ENCODE measurements around the gene MYCBP2.

Gene MYCBP2

GRCh38 chr13:77002590-77003190 is 324.2 kb downstream of the MYCBP2 start:
- Histone ChIP-seq H3K9me3 (replicated peaks; ENCODE audit: insufficient read depth, low read length) (no peaks in the 10 kb centered on the region), H3K4me1 (ENCODE audit: low read length) (peaks cover 13% of the 10 kb centered on the region), H3F3A (ENCODE audit: insufficient read depth, low read length) (0 out of 2 replicates have a peak, but pooled peaks cover 9% of the 10 kb centered on the region), H3K36me3 (replicated peaks; ENCODE audit: insufficient read depth, low read length) (peaks cover 3% of the 10 kb centered on the region; the same call in 1 of the 2 replicates), H3K9me2 (replicated peaks; ENCODE audit: insufficient read depth, low read length) (no peaks in the 10 kb centered on the region), H3K27ac (ENCODE audit: low read length) (no peak overlapping the region), H4K20me1 (ENCODE audit: insufficient read depth, low read length) (no peaks in the 10 kb centered on the region), H3K79me2 (ENCODE audit: low read length) (peaks cover 20% of the 10 kb centered on the region), H3K4me2 (ENCODE audit: low read depth, low read length) (no peak overlapping the region), H3K4me3 (ENCODE audit: low read length) (no peak overlapping the region), H3K9ac (ENCODE audit: low read length) (no peak overlapping the region), H2AFZ (ENCODE audit: low read length) (no peak overlapping the region), H3K27me3 (replicated peaks; ENCODE audit: insufficient read depth, low read length) (no peaks in the 10 kb centered on the region)
- TF ChIP-seq EZH2phosphoT487 (IDR thresholded peaks at IDR 0.05; ENCODE audit: low read length) (no peak), EZH2 (optimal IDR thresholded peaks at IDR 0.05; ENCODE audit: low read depth, low read length) (no peak)
- TF ChIP-seq, protein P1, sequence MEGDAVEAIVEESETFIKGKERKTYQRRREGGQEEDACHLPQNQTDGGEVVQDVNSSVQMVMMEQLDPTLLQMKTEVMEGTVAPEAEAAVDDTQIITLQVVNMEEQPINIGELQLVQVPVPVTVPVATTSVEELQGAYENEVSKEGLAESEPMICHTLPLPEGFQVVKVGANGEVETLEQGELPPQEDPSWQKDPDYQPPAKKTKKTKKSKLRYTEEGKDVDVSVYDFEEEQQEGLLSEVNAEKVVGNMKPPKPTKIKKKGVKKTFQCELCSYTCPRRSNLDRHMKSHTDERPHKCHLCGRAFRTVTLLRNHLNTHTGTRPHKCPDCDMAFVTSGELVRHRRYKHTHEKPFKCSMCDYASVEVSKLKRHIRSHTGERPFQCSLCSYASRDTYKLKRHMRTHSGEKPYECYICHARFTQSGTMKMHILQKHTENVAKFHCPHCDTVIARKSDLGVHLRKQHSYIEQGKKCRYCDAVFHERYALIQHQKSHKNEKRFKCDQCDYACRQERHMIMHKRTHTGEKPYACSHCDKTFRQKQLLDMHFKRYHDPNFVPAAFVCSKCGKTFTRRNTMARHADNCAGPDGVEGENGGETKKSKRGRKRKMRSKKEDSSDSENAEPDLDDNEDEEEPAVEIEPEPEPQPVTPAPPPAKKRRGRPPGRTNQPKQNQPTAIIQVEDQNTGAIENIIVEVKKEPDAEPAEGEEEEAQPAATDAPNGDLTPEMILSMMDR (IDR thresholded peaks at IDR 0.05; ENCODE audit: low read length) = peak; percentile 68
- no peak for DNase-seq

DNA sequence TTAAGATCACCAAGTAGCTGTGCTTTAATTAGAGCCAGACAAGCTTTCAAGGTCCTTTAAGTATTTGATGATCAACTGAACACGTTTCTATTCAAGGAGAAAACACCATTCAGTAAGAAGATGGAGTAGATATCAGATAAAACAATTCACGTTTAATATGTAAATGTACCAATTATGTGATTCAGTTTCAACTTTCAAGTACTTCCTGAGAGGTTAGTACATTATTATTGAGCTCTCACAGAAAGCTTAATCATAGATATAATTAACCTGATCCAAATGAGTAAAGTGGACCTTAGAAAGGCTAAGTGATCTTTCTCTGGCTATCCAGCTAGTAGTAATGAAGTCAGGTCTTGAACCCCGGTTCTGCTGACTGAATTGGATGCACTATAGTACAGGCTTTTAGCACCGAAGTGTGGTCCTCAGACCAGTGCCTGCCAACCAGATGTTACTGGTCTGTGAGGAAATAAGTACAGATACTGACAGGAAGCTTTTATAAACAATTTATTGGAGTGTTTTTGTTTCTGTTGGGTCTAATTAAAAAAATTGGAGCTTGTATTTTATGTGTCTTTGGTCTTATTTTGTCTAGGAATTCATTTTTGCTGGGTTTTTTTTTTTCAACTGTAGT is 324.8 kb downstream of the MYCBP2 start:
- Histone ChIP-seq H3K4me2 (ENCODE audit: low read depth, low read length) (no peak overlapping the region), H3K36me3 (replicated peaks; ENCODE audit: insufficient read depth, low read length) (no peaks in the 10 kb centered on the region; the same call in 1 of the 2 replicates), H3K27me3 (replicated peaks; ENCODE audit: insufficient read depth, low read length) (no peaks in the 10 kb centered on the region), H3K9me2 (replicated peaks; ENCODE audit: insufficient read depth, low read length) (no peaks in the 10 kb centered on the region), H3K4me3 (ENCODE audit: low read length) (no peak overlapping the region), H3K27ac (ENCODE audit: low read length) (no peak overlapping the region), H4K20me1 (ENCODE audit: insufficient read depth, low read length) (no peaks in the 10 kb centered on the region), H3K9me3 (replicated peaks; ENCODE audit: insufficient read depth, low read length) (no peaks in the 10 kb centered on the region), H3K79me2 (ENCODE audit: low read length) (peaks cover 14% of the 10 kb centered on the region), H3K9ac (ENCODE audit: low read length) (no peak overlapping the region), H2AFZ (ENCODE audit: low read length) (no peak overlapping the region), H3K4me1 (ENCODE audit: low read length) (peaks cover 13% of the 10 kb centered on the region), H3F3A (ENCODE audit: insufficient read depth, low read length) (0 out of 2 replicates have a peak, but pooled peaks cover 9% of the 10 kb centered on the region)
- TF ChIP-seq EZH2 (optimal IDR thresholded peaks at IDR 0.05; ENCODE audit: low read depth, low read length) (no peak), EZH2phosphoT487 (IDR thresholded peaks at IDR 0.05; ENCODE audit: low read length) (no peak)
- TF ChIP-seq, protein P1 (IDR thresholded peaks at IDR 0.05; ENCODE audit: low read length) = no peak
- no peak for DNase-seq

DNA sequence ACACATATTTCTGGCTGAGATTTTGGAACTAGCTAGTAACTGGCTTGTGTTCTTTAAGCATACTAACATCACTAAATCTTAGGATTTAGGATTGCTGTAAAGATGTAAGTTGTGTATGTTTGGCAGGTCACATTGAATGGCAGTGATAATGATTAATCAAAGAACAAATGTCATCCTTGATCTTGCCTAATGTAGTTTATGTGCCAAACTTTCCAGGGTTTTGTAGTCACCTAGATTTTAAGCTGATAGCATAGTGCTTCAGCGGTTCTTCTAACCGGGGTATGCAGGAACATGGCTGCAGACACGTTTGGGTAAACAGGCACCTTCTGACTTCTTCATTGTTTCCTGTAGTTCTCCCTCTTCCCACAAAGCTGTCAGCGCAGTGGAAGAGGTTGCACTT is 325.4 kb downstream of the MYCBP2 start:
- H2AFZ ChIP-seq (ENCODE audit: low read length) = no peak overlapping the region
- peaks cover 13% of the 10 kb centered on the region for H3K4me1 ChIP-seq (ENCODE audit: low read length)
- no peak overlapping the region for H3K4me2 ChIP-seq (ENCODE audit: low read depth, low read length)
- H3K36me3 ChIP-seq (replicated peaks; ENCODE audit: insufficient read depth, low read length) = no peaks in the 10 kb centered on the region; the same call in 1 of the 2 replicates
- no peak overlapping the region for H3K9ac ChIP-seq (ENCODE audit: low read length)
- no peaks in the 10 kb centered on the region for H3K27me3 ChIP-seq (replicated peaks; ENCODE audit: insufficient read depth, low read length)
- no peaks in the 10 kb centered on the region for H4K20me1 ChIP-seq (ENCODE audit: insufficient read depth, low read length)
- no peak overlapping the region for H3K4me3 ChIP-seq (ENCODE audit: low read length)
- H3F3A ChIP-seq (ENCODE audit: insufficient read depth, low read length) = 0 out of 2 replicates have a peak, but pooled peaks cover 9% of the 10 kb centered on the region
- TF ChIP-seq EZH2 (optimal IDR thresholded peaks at IDR 0.05; ENCODE audit: low read depth, low read length) = no peak
- TF ChIP-seq EZH2phosphoT487 (IDR thresholded peaks at IDR 0.05; ENCODE audit: low read length) = no peak
- TF ChIP-seq, protein P1 (IDR thresholded peaks at IDR 0.05; ENCODE audit: low read length) = no peak
- DNase-seq = no peak
- H3K9me3 ChIP-seq (replicated peaks; ENCODE audit: insufficient read depth, low read length) = no peaks in the 10 kb centered on the region
- H3K27ac ChIP-seq (ENCODE audit: low read length) = no peak overlapping the region
- H3K9me2 ChIP-seq (replicated peaks; ENCODE audit: insufficient read depth, low read length) = no peaks in the 10 kb centered on the region
- peaks cover 10% of the 10 kb centered on the region for H3K79me2 ChIP-seq (ENCODE audit: low read length)

Data from MM.1S (cell line).